Muscle of arm (tissue), 12 donors: ENCODE results near the gene KCTD13. TPM values are rescaled to one million over a fixed set of nuclear protein-coding genes. Genes with fewer than 3 reads are reported as not detected.
"Not testable (repeated sequence)": the region's sequence is repeated elsewhere in the genome, so short reads cannot be mapped to it uniquely, and the experiment has no call there.

Source experiments
- DNase-seq: peaks from one replicate; pipeline ENCODE4 v3.0.0-alpha.2; 2013
- polyA plus RNA-seq, 12 donors: library from polyadenylated mRNA; unstranded; fragments of 120-200 nt; gene quantifications; one replicate each; pipeline ENCODE4 v1.2.1, GENCODE V29; 2013; ENCODE audit not compliant: insufficient read length in 12 of 12

Gene KCTD13
- polyA plus RNA-seq, 12 donors: 7.6 to 21.0 (median 10.7) TPM; not detected in 1

GRCh38 chr16:29950806-29951461 lies 24.9 kb upstream of the KCTD13 start:
- no peak for DNase-seq

DNA sequence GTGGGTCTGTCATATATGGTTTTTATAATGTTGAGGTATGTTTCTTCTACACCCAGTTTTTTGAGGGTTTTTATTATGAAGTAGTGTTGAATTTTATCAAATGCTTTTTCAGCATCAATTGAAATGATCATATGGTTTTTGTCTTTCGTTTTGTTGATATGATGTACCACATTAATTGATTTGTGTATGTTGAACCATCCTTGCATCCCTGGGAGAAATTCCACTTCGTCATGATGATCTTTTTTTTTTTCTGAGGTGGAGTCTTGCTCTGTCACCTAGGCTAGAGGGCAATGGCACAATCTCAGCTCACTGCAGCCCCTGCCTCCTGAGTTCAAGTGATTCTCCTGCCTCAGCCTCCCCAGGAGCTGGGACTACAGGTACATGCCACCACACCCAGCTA lies 21.9 kb upstream of the KCTD13 start:
- no peak for DNase-seq

DNA sequence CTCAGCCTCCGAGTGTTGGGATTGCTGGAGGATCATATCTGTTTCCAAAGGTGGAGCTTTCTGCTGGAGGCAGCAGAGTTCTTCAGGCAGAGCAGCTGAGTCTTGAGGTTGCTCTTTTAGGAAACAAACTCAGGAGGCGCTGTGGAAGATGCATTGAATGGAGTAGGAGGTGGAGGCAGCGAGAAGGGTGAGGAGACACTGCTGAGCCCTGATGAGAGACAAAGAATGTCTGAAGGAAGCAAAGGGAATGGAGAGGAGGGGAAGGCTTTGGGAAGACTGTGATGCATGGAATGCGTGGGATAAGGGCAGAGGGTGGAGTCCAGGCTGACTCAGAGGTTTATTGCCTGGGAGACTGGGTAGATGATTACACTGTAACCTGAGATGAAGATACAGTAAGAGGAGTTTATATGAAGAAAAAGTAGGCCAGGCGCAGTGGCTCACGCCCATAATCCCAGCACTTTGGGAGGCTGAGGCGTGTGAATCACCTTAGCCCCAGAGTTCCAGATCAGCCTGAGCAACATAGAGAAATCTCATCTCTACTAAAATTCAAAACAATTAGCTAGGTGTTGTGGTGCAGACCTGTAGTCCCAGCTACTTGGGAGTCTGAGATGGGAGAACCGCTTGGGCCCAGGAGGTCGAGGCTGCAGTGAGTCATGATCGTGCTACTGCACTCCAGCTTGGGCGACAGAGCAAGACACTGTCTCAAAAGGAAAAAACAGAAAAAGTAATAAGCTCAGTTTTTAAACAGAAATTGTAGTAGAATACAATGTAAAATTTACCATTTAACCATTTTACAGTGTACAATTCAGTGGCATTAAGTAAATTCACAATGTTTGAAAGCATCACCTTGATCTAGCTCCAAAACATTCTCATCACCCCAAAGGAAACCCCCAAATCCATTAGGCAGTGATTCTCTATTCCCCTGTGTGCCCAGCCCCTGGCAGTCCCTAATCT lies 18.1 kb upstream of the KCTD13 start:
- DNase-seq: peak; percentile 29

GRCh38 chr16:29940656-29941055 lies 14.6 kb upstream of the KCTD13 start:
- DNase-seq: no peak

GRCh38 chr16:29931750-29932149 lies 5.7 kb upstream of the KCTD13 start:
- not testable (repeated sequence) for DNase-seq

GRCh38 chr16:29927070-29927905 lies 1.3 kb upstream of the KCTD13 start:
- no peak for DNase-seq

- DNase-seq: peak; percentile 61
Measured at GRCh38 chr16:29926711-29927052, 656 bp upstream of the KCTD13 start.

DNA sequence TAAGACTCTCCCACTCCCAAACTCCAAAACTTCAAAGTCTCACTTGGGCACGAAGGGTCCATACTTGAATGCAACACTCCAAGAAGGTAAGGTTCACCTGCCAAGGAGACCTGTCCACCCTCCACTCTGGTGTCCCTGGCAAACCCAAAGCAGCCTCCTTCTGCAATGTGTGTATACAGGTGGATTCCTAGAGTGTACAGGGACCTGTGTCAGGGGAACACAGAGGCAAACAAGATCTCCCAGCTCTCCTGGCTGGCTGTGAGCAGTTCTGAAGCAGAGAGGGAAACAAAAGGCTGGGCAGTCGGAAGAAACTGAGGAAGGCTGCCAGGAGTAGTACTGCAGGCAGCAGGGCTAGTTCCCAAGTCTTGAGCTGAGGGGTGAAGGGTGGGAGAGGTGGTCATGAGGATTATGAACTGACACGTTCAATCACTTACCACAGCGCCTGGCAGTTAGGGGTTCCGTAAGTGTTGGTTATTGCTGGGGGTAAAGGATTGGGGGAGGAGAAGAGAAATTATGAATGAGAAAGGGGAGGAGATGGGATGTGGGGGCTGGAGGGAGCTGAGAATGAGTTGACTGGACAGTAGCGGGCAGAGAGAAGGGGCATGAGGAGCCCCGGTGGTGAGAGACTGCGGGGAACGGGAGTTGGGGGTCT lies 795 bp downstream of the KCTD13 start:
- DNase-seq: peak; percentile 13

- no peak for DNase-seq
Measured at GRCh38 chr16:29922986-29923501, 3.0 kb downstream of the KCTD13 start.

DNA sequence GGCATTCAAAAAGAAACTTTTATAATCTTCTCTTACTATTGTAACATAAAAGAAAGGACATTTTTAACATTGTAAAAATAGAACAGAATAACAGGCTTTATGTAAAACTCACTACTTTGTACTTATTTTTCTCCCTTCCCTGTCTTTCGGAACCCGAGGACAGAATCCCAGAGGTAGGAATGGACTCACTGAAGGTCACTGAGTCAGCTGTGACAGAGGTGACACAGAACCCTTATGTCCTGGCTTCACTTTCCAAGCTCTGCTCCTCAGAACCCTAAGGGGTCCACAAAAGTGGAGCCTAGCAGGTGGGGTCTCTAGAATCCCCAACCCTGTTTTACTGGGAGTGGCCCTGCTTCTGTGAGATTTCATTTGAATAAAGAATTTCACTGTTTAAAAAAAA lies 3.7 kb downstream of the KCTD13 start:
- no peak for DNase-seq

DNA sequence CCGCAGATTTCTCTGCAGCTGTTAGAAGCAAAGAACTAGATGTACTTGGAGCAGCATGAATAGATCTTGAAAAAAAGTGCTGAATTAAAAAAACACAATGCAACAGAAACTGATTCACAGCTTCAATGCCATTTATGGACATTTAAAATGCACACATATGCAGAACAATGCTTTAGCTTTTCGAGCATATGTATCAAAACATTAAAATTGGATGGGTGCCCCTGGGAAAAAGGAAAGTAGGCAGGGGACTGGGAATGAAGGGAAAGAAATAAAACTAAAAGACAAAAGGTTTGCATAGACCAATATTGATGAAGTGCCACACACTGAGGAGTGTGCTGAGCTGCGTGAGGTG lies 5.0 kb downstream of the KCTD13 start:
- DNase-seq: no peak

GRCh38 chr16:29920288-29921033 lies 5.6 kb downstream of the KCTD13 start:
- no peak for DNase-seq

- DNase-seq: no peak
Measured at GRCh38 chr16:29916979-29917378, 9.0 kb downstream of the KCTD13 start.

- DNase-seq: no peak
Measured at GRCh38 chr16:29915590-29916247, 10.3 kb downstream of the KCTD13 start.

DNA sequence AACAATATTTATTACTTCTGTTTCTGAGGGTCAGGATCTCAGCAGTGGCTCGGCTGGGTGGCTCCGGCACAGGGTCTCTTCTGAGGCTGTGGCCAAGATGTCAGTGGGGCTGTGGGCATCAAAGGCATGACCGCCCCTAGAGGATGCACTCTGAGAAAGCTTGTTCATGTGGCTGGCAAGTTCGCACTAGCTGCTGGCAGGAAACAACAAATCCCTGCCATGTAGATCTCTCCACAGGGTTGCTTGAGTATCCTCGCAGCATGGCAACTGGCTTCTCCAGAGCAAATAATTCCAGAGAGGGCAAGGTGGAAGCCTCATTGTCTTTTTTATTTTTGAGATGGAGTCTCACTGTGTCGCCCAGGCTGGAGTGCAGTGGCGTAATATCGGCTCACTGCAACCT lies 12.5 kb downstream of the KCTD13 start:
- no peak for DNase-seq

DNA sequence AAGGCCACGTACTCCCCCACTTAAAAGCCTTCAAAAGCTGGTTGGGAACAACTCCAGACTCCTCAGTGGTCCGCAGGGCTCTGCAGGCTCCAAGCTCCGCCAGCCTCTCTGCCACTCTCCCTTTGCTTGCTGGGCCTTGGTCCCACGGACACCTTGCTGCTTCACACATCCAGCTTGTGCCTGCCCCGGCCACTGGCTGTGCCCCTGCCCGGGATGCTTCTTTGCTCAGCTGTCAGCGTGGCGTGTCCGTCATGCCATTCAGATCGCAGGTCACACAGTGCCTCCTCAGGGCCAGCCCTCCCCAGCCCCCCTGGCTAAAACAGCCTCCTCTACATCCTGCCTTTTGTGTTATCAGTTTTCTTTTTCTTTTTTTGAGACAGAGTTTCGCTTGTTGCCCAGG lies 13.9 kb downstream of the KCTD13 start:
- no peak for DNase-seq

- DNase-seq: no peak
Measured at GRCh38 chr16:29911676-29912010, 14.4 kb downstream of the KCTD13 start.

DNA sequence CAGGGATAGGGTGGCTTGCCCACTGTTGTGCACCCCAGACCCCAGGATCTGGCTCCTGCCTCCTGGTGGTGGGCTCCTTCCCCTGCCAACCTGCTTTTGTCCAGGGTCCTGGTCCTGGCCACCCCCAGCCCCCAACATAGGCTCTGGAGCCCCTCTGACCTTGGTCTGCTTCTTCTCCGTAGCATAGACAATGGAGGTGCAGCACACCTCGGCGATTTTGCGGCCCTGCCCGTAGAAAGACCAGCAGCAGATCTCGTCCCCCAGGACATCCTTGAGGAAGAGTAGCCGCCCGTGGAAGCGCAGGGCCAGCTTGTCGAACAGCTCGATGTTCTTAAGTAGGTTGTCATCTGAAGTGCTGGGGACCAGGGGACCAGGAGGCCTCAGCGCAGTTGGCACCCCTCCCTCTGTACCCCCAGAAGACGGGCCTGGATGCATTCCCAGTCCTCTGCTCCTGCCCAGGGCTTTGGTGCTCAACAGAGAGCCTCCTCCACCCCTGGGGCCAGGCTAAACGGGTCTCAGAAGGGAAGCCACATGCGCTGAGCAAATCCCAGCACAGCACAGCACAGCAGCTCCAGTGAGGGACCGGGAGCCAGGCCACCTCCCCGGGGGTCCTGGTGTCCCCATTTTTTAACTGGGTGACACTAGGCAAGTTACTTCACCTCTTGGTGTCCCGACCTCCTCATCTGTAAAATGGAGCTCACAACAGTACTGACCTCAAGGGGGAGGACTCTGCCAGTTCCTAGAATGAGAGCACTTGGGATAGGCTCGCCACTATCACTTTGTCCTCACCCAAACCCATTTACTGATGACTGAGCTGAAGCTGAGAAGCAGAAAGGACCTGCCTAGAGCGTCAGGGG lies 15.0 kb downstream of the KCTD13 start:
- DNase-seq: no peak

DNA sequence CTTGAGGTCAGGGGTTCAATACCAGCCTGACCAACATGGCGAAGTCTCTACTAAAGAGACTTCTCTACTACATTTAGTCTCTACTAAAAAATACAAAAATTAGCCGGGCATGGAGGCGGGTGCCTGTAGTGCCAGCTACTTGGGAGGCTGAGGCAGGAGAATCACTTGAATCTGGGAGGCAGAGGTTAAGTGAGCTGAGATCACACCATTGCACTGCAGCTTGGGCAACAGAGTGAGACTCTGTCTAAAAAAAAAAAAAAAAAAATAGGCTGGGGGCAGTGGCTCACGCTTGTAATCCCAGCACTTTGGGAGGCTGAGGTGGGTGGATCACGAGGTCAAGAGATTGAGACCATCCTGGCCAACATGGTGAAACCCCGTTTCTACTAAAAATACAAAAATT lies 16.2 kb downstream of the KCTD13 start:
- not testable (repeated sequence) for DNase-seq
